ENCODE data around the gene RASSF5.

The RASSF5 gene

GRCh38 chr1:206551986-206552326 is 44.6 kb downstream of the RASSF5 start:
- Histone ChIP-seq H3K4me2 (ENCODE audit: insufficient read depth, low read length) (no peak overlapping the region), H3K36me3 (ENCODE audit: insufficient read depth, low read length) (no peaks in the 10 kb centered on the region), H4K20me1 (ENCODE audit: insufficient read depth, low read length) (no peaks in the 10 kb centered on the region), H2AFZ (ENCODE audit: low read depth, low read length) (no peak overlapping the region), H3K27ac (ENCODE audit: low read length) (no peak overlapping the region), H3K27me3 (ENCODE audit: insufficient read depth, low read length, poor library complexity) (no peaks in the 10 kb centered on the region), H3K4me3 (ENCODE audit: low read depth in 1 of 2, low read length in 2 of 2) (no peak overlapping the region), H3K9ac (ENCODE audit: low read depth, low read length) (no peak overlapping the region), H3K4me1 (ENCODE audit: insufficient read depth, low read length) (peaks cover 17% of the 10 kb centered on the region), H3K9me3 (ENCODE audit: insufficient read depth, low read length, severe bottlenecking) (no peaks in the 10 kb centered on the region), H3K79me2 (ENCODE audit: insufficient read depth, low read length) (no peaks in the 10 kb centered on the region)
- ATAC-seq (ENCODE audit: insufficient read depth, low read depth) (no peak), DNase-seq (no peak)
- TF ChIP-seq CTCF (IDR thresholded peaks at IDR 0.05; ENCODE audit: borderline replicate concordance, extremely low read depth, low read length, poor library complexity, severe bottlenecking): no peak

GRCh38 chr1:206554211-206554610 is 46.9 kb downstream of the RASSF5 start:
- H2AFZ ChIP-seq (ENCODE audit: low read depth, low read length): no peak overlapping the region
- peaks cover 2% of the 10 kb centered on the region; the same call in 1 of the 2 replicates for H3K36me3 ChIP-seq (ENCODE audit: insufficient read depth, low read length)
- no peak overlapping the region for H3K4me2 ChIP-seq (ENCODE audit: insufficient read depth, low read length)
- no peaks in the 10 kb centered on the region for H3K9me3 ChIP-seq (ENCODE audit: insufficient read depth, low read length, severe bottlenecking)
- no peak overlapping the region for H3K4me3 ChIP-seq (ENCODE audit: low read depth in 1 of 2, low read length in 2 of 2)
- DNase-seq: no peak
- H3K4me1 ChIP-seq (ENCODE audit: insufficient read depth, low read length): peaks cover 32% of the 10 kb centered on the region
- TF ChIP-seq EZH2 (IDR thresholded peaks at IDR 0.05; ENCODE audit: borderline replicate concordance, low read depth, low read length, severe bottlenecking): no peak
- TF ChIP-seq CTCF (IDR thresholded peaks at IDR 0.05; ENCODE audit: borderline replicate concordance, extremely low read depth, low read length, poor library complexity, severe bottlenecking): no peak
- no peaks in the 10 kb centered on the region for H4K20me1 ChIP-seq (ENCODE audit: insufficient read depth, low read length)
- peaks cover 21% of the 10 kb centered on the region for H3K79me2 ChIP-seq (ENCODE audit: insufficient read depth, low read length)
- no peaks in the 10 kb centered on the region for H3K27me3 ChIP-seq (ENCODE audit: insufficient read depth, low read length, poor library complexity)
- ATAC-seq (ENCODE audit: insufficient read depth, low read depth): no peak
- H3K9ac ChIP-seq (ENCODE audit: low read depth, low read length): no peak overlapping the region
- no peak overlapping the region for H3K27ac ChIP-seq (ENCODE audit: low read length)

GRCh38 chr1:206554701-206555472 is 47.6 kb downstream of the RASSF5 start:
- DNase-seq (no peak), ATAC-seq (ENCODE audit: insufficient read depth, low read depth) (no peak)
- TF ChIP-seq CTCF (IDR thresholded peaks at IDR 0.05; ENCODE audit: borderline replicate concordance, extremely low read depth, low read length, poor library complexity, severe bottlenecking): no peak
- Histone ChIP-seq H3K9me3 (ENCODE audit: insufficient read depth, low read length, severe bottlenecking) (no peaks in the 10 kb centered on the region), H4K20me1 (ENCODE audit: insufficient read depth, low read length) (no peaks in the 10 kb centered on the region), H3K27ac (ENCODE audit: low read length) (no peak overlapping the region), H2AFZ (ENCODE audit: low read depth, low read length) (no peak overlapping the region), H3K4me1 (ENCODE audit: insufficient read depth, low read length) (peaks cover 39% of the 10 kb centered on the region), H3K36me3 (ENCODE audit: insufficient read depth, low read length) (peaks cover 8% of the 10 kb centered on the region; the same call in 1 of the 2 replicates), H3K9ac (ENCODE audit: low read depth, low read length) (no peak overlapping the region), H3K4me2 (ENCODE audit: insufficient read depth, low read length) (no peak overlapping the region), H3K4me3 (ENCODE audit: low read depth in 1 of 2, low read length in 2 of 2) (no peak overlapping the region), H3K27me3 (ENCODE audit: insufficient read depth, low read length, poor library complexity) (no peaks in the 10 kb centered on the region), H3K79me2 (ENCODE audit: insufficient read depth, low read length) (peaks cover 28% of the 10 kb centered on the region)

All from DND-41 (cell line).